HG03159 (cell line): ENCODE data around the gene HSD17B7.
"Not testable (repeated sequence)": the region's sequence is repeated elsewhere in the genome, so short reads cannot be mapped to it uniquely, and the experiment has no call there.

Source experiments
- ATAC-seq: cut with Tn5 transposase; IDR thresholded peaks from one replicate; pipeline ENCODE4 v1.9.1; 2021; ENCODE audit warnings: mild to moderate bottlenecking, moderate library complexity; ENCODE audit not compliant: unreplicated experiment

Gene HSD17B7

GRCh38 chr1:162799995-162800830, 9.7 kb downstream of the HSD17B7 start:
- ATAC-seq, result not testable (repeated sequence)

GRCh38 chr1:162807503-162807902, 17.0 kb downstream of the HSD17B7 start:
- ATAC-seq, result not testable (repeated sequence)

- not testable (repeated sequence) for ATAC-seq
Measured at GRCh38 chr1:162812357-162812756, 21.9 kb downstream of the HSD17B7 start.

- ATAC-seq, result not testable (repeated sequence)
Measured at GRCh38 chr1:162818136-162818535, 27.6 kb downstream of the HSD17B7 start.

- not testable (repeated sequence) for ATAC-seq
Measured at GRCh38 chr1:162818666-162819065, 28.2 kb downstream of the HSD17B7 start.

- no peak for ATAC-seq
Measured at GRCh38 chr1:162822391-162823200, 32.1 kb downstream of the HSD17B7 start.

GRCh38 chr1:162823231-162823630, 32.7 kb downstream of the HSD17B7 start:
- no peak for ATAC-seq

GRCh38 chr1:162823771-162824525, 33.4 kb downstream of the HSD17B7 start:
- no peak for ATAC-seq

GRCh38 chr1:162829268-162829667, 38.8 kb downstream of the HSD17B7 start:
- no peak for ATAC-seq

- no peak for ATAC-seq
Measured at GRCh38 chr1:162832470-162832869, 42.0 kb downstream of the HSD17B7 start.

GRCh38 chr1:162835157-162835899, 44.8 kb downstream of the HSD17B7 start:
- ATAC-seq, result peak; percentile 85

- no peak for ATAC-seq
Measured at GRCh38 chr1:162838863-162839262, 48.4 kb downstream of the HSD17B7 start.

GRCh38 chr1:162840250-162840839, 49.8 kb downstream of the HSD17B7 start:
- no peak for ATAC-seq

GRCh38 chr1:162844153-162844552, 53.7 kb downstream of the HSD17B7 start:
- no peak for ATAC-seq

- ATAC-seq, result no peak
Measured at GRCh38 chr1:162846256-162847212, 56.0 kb downstream of the HSD17B7 start.

GRCh38 chr1:162847839-162848453, 57.4 kb downstream of the HSD17B7 start:
- no peak for ATAC-seq

- no peak for ATAC-seq
Measured at GRCh38 chr1:162849711-162850110, 59.2 kb downstream of the HSD17B7 start.

- ATAC-seq, result no peak
Measured at GRCh38 chr1:162851341-162851740, 60.8 kb downstream of the HSD17B7 start.
